GM23338 (cell line): ENCODE results near the gene TNS1. TPM values are rescaled to one million over a fixed set of nuclear protein-coding genes. Genes with fewer than 3 reads are reported as not detected.
"Not testable (repeated sequence)": the region's sequence is repeated elsewhere in the genome, so short reads cannot be mapped to it uniquely, and the experiment has no call there.

Experiments
- ATAC-seq: fragments of 200-7000 bp; cut with Tn5 transposase; 3 replicates; pipeline ENCODE4 v1.9.1; 2020
- DNase-seq: peaks from one replicate; pipeline ENCODE4 v3.0.0-alpha.2; 2015; ENCODE audit warnings: low spot score
- H2AFZ ChIP-seq: fragments of 200-600 bp; sonication (generic); 2 replicates; pipeline ENCODE4 v1.8.0; 2016; ENCODE audit warnings: antibody characterized with exemption, mild to moderate bottlenecking, moderate library complexity
- H3F3A ChIP-seq: fragments of 200-600 bp; sonication (generic); replicated peaks from 2 replicates; pipeline ENCODE4 v1.8.0; 2017; ENCODE audit warnings: antibody characterized with exemption, mixed run types, low read depth
- H3K27ac ChIP-seq: fragments of 200-600 bp; sonication (generic); 2 replicates; pipeline ENCODE4 v1.6.1; 2016; ENCODE audit warnings: low read depth
- H3K27me3 ChIP-seq: fragments of 200-600 bp; sonication (generic); 2 replicates; pipeline ENCODE4 v1.8.0; 2016; ENCODE audit warnings: mild to moderate bottlenecking, mixed run types, moderate library complexity; ENCODE audit not compliant: insufficient read depth
- H3K36me3 ChIP-seq: fragments of 200-600 bp; sonication (generic); 2 replicates; pipeline ENCODE4 v1.8.0; 2016; ENCODE audit warnings: mild to moderate bottlenecking; ENCODE audit not compliant: insufficient read depth
- H3K4me1 ChIP-seq: fragments of 200-600 bp; sonication (generic); 2 replicates; pipeline ENCODE4 v1.8.0; 2016; ENCODE audit warnings: mild to moderate bottlenecking, moderate library complexity; ENCODE audit not compliant: insufficient read depth
- H3K4me2 ChIP-seq: fragments of 200-600 bp; sonication (generic); 2 replicates; pipeline ENCODE4 v1.7.1; 2017; ENCODE audit warnings: mixed run types
- H3K4me3 ChIP-seq: fragments of 200-600 bp; sonication (generic); 2 replicates; pipeline ENCODE4 v1.6.1; 2016; ENCODE audit warnings: mixed run types
- H3K79me2 ChIP-seq: fragments of 200-600 bp; sonication (generic); replicated peaks from 2 replicates; pipeline ENCODE4 v1.8.0; 2017; ENCODE audit warnings: mild to moderate bottlenecking; ENCODE audit not compliant: insufficient read depth
- H3K9me2 ChIP-seq: fragments of 200-600 bp; sonication (generic); 2 replicates; pipeline ENCODE4 v1.8.0; 2017; ENCODE audit not compliant: insufficient read depth
- H4K20me1 ChIP-seq: fragments of 200-600 bp; sonication (generic); replicated peaks from 2 replicates; pipeline ENCODE4 v1.8.0; 2017; ENCODE audit warnings: mild to moderate bottlenecking; ENCODE audit not compliant: insufficient read depth
- H3K27ac Mint-ChIP-seq: 2 replicates; pipeline ENCODE4 v1.8.0; 2020; ENCODE audit warnings: inconsistent platforms, mild to moderate bottlenecking, moderate library complexity, mixed read lengths
- H3K27me3 Mint-ChIP-seq: 3 replicates; pipeline ENCODE4 v1.8.0; 2022; ENCODE audit warnings: low read depth, mild to moderate bottlenecking, moderate library complexity, mixed read lengths, inconsistent platforms; ENCODE audit not compliant: insufficient read depth, poor library complexity
- H3K36me3 Mint-ChIP-seq: 3 replicates; pipeline ENCODE4 v1.8.0; 2021; ENCODE audit warnings: low read depth, mild to moderate bottlenecking, inconsistent platforms, moderate library complexity, mixed read lengths
- H3K4me1 Mint-ChIP-seq: 3 replicates; pipeline ENCODE4 v1.8.0; 2020; ENCODE audit warnings: mild to moderate bottlenecking, inconsistent platforms, mixed read lengths
- H3K4me3 Mint-ChIP-seq: 3 replicates; pipeline ENCODE4 v1.8.0; 2021; ENCODE audit warnings: moderate library complexity, mild to moderate bottlenecking, inconsistent platforms, mixed read lengths
- H3K9me3 Mint-ChIP-seq: 3 replicates; pipeline ENCODE4 v1.8.0; 2020; ENCODE audit warnings: moderate library complexity, mild to moderate bottlenecking, inconsistent platforms, mixed read lengths
- CREB1 ChIP-seq: fragments of 250-450 bp; sonication (Bioruptor Pico); IDR thresholded peaks from 2 replicates; pipeline ENCODE4 v1.5.0; 2020; ENCODE audit warnings: low read depth, mild to moderate bottlenecking, moderate library complexity
- EZH2 ChIP-seq: fragments of 200-600 bp; sonication (generic); IDR thresholded peaks from one replicate; pipeline ENCODE4 v1.8.0; 2017; ENCODE audit warnings: antibody characterized with exemption, mild to moderate bottlenecking, low read depth; ENCODE audit not compliant: unreplicated experiment
- EZH2phosphoT487 ChIP-seq: fragments of 200-600 bp; sonication (generic); IDR thresholded peaks from one replicate; pipeline ENCODE4 v1.8.1; 2018; ENCODE audit warnings: antibody characterized with exemption; ENCODE audit not compliant: unreplicated experiment
- JUNB ChIP-seq: IDR thresholded peaks from one replicate; pipeline ENCODE4 v1.6.1; 2016; ENCODE audit warnings: antibody characterized with exemption; ENCODE audit not compliant: unreplicated experiment
- NANOG ChIP-seq: IDR thresholded peaks from 2 replicates; pipeline ENCODE4 v1.6.1; 2016; ENCODE audit warnings: antibody characterized with exemption, borderline replicate concordance
- POLR2AphosphoS5 ChIP-seq: IDR thresholded peaks from 2 replicates; pipeline ENCODE4 v1.6.1; 2016; ENCODE audit warnings: antibody characterized with exemption, low read depth
- REST ChIP-seq: IDR thresholded peaks from one replicate; pipeline ENCODE4 v1.6.1; 2018; ENCODE audit warnings: antibody characterized with exemption; ENCODE audit not compliant: unreplicated experiment
- STAT1 ChIP-seq: IDR thresholded peaks from one replicate; pipeline ENCODE4 v1.6.1; 2016; ENCODE audit warnings: antibody characterized with exemption; ENCODE audit not compliant: unreplicated experiment
- ZNF331 ChIP-seq: fragments of 250-450 bp; sonication (Bioruptor Pico); IDR thresholded peaks from 2 replicates; pipeline ENCODE4 v1.5.0; 2020; ENCODE audit warnings: low read depth, mild to moderate bottlenecking, moderate library complexity
- ZNF462 ChIP-seq: fragments of 250-450 bp; sonication (Bioruptor Pico); IDR thresholded peaks from 2 replicates; pipeline ENCODE4 v1.5.0; 2020; ENCODE audit warnings: mild to moderate bottlenecking, moderate library complexity
- polyA plus RNA-seq: library from polyadenylated mRNA; unstranded; fragments of >200 nt; fragmentation: Nextera tagmentation; extraction: Ambion mirVana; gene quantifications from 2 replicates; pipeline ENCODE4 v1.2.1, GENCODE V29; 2016
- total RNA-seq: library from RNA; depleted of rRNA; stranded (reverse); fragments of >200 nt; shearing (Covaris generic); gene quantifications from 2 replicates; pipeline ENCODE4 v1.2.3, GENCODE V29; 2014

Gene TNS1
- total and polyA plus RNA-seq, 2 experiments from 2014 or later = 2.0 to 7.4 TPM

- no peak for TF ChIP-seq ZNF462
- TF ChIP-seq STAT1 = no peak
Measured at GRCh38 chr2:218019411-218020060, 16.7 kb upstream of the TNS1 start (continued).

GRCh38 chr2:218018842-218019125 is 16.0 kb upstream of the TNS1 start:
- not testable (repeated sequence) for H2AFZ ChIP-seq, H3K4me3 ChIP-seq, H3F3A ChIP-seq, DNase-seq, ATAC-seq, H3K4me3 Mint-ChIP-seq, H3K9me3 Mint-ChIP-seq, H3K27ac Mint-ChIP-seq, H3K27ac ChIP-seq, H3K4me1 ChIP-seq, H3K79me2 ChIP-seq, H3K9me2 ChIP-seq, H4K20me1 ChIP-seq, H3K4me2 ChIP-seq, H3K36me3 ChIP-seq, H3K27me3 ChIP-seq, H3K36me3 Mint-ChIP-seq
- Mint-ChIP-seq H3K27me3 (peaks cover 19% of the 10 kb centered on the region), H3K4me1 (peaks cover 49% of the 10 kb centered on the region)

GRCh38 chr2:218017211-218018053 is 14.6 kb upstream of the TNS1 start:
- Histone ChIP-seq H3F3A (no peaks in the 10 kb centered on the region), H3K79me2 (no peaks in the 10 kb centered on the region), H3K36me3 (no peaks in the 10 kb centered on the region), H3K27me3 (no peaks in the 10 kb centered on the region), H2AFZ (no peak overlapping the region), H3K9me2 (no peaks in the 10 kb centered on the region), H3K4me1 (no peaks in the 10 kb centered on the region), H3K27ac (no peak overlapping the region), H3K4me3 (no peak overlapping the region), H4K20me1 (no peaks in the 10 kb centered on the region), H3K4me2 (no peak overlapping the region)
- no peaks in the 10 kb centered on the region for H3K9me3 Mint-ChIP-seq
- H3K4me1 Mint-ChIP-seq = peaks cover 47% of the 10 kb centered on the region
- H3K36me3 Mint-ChIP-seq = no peaks in the 10 kb centered on the region; the same call in 2 of the 3 replicates
- H3K27me3 Mint-ChIP-seq = peaks cover 22% of the 10 kb centered on the region
- ATAC-seq = no peak
- H3K27ac Mint-ChIP-seq = peak overlapping the region; percentile 47
- DNase-seq = no peak
- H3K4me3 Mint-ChIP-seq = no peak overlapping the region
- TF ChIP-seq JUNB (no peak), EZH2phosphoT487 (no peak), REST (no peak), CREB1 (CRISPR knock-in tag) (no peak), EZH2 (no peak), NANOG (no peak), ZNF331 (no peak), POLR2AphosphoS5 (no peak)
